ENCODE results near the gene F2RL3. TPM values are rescaled to one million over a fixed set of nuclear protein-coding genes. Genes with fewer than 3 reads are reported as not detected.

Gene F2RL3
- total RNA-seq, 2 donors from 2014 or later: 1.6 to 2.1 TPM

- 90 to 91% methylated on average over 12 of the region's 12 CpGs for WGBS, 2 donors
- ATAC-seq (no peak), DNase-seq (no peak)
- Histone ChIP-seq H3K27ac (no peak overlapping the region), H3K36me3 (replicated peaks in 1 of 2; ENCODE audit: insufficient read depth in 1 of 2, low read depth in 2 of 2) (no peaks in the 10 kb centered on the region), H3K9me3 (no peaks in the 10 kb centered on the region), H3K27me3 (no peaks in the 10 kb centered on the region), H3K4me1 (peaks cover 11% of the 10 kb centered on the region), H3K4me3 (no peak overlapping the region)
- TF ChIP-seq CTCF (IDR thresholded peaks at IDR 0.05) (no peak), POLR2A (IDR thresholded peaks at IDR 0.05) (no peak)
- intact Hi-C loops (cut with DNase I): no loop called here
Observed at GRCh38 chr19:16898361-16899015, 9.7 kb downstream of the F2RL3 start.

GRCh38 chr19:16899566-16900075, 10.8 kb downstream of the F2RL3 start:
- Histone ChIP-seq H3K4me1 (peaks cover 11% of the 10 kb centered on the region), H3K27me3 (no peaks in the 10 kb centered on the region), H3K36me3 (replicated peaks in 1 of 2; ENCODE audit: insufficient read depth in 1 of 2, low read depth in 2 of 2) (no peaks in the 10 kb centered on the region), H3K4me3 (no peak overlapping the region), H3K9me3 (no peaks in the 10 kb centered on the region), H3K27ac (no peak overlapping the region)
- intact Hi-C loops (cut with DNase I): no loop called here
- ATAC-seq (no peak), DNase-seq (peak in 3 of 4 donors; percentile 26 to 40 (median 29))
- WGBS, 2 donors: 15 to 32% methylated on average over 7 of the region's 7 CpGs
- TF ChIP-seq CTCF (IDR thresholded peaks at IDR 0.05): peak in 5 of 7 experiments; percentile 9 to 41 (median 29)
- TF ChIP-seq POLR2A (IDR thresholded peaks at IDR 0.05): no peak

GRCh38 chr19:16901491-16902175, 12.8 kb downstream of the F2RL3 start:
- no peak for ATAC-seq
- TF ChIP-seq POLR2A (IDR thresholded peaks at IDR 0.05) (no peak), CTCF (IDR thresholded peaks at IDR 0.05) (no peak)
- no peaks in the 10 kb centered on the region for H3K9me3 ChIP-seq
- no peak overlapping the region for H3K27ac ChIP-seq
- WGBS, 2 donors: 76 to 78% methylated on average over 15 to 18 of the region's 19 CpGs
- H3K4me1 ChIP-seq: peaks cover under 1% of the 10 kb centered on the region
- no peak for DNase-seq
- H3K36me3 ChIP-seq (replicated peaks in 1 of 2; ENCODE audit: insufficient read depth in 1 of 2, low read depth in 2 of 2): no peaks in the 10 kb centered on the region
- H3K27me3 ChIP-seq: no peaks in the 10 kb centered on the region
- no peak overlapping the region for H3K4me3 ChIP-seq
- intact Hi-C loops (cut with DNase I): no loop called here

- no peak overlapping the region for H3K27ac ChIP-seq
- 70 to 80% methylated on average over 2 to 12 of the region's 12 CpGs for WGBS, 2 donors
- H3K4me1 ChIP-seq: no peaks in the 10 kb centered on the region
- intact Hi-C loops (cut with DNase I): no loop called here
- TF ChIP-seq CTCF (IDR thresholded peaks at IDR 0.05) (no peak), POLR2A (IDR thresholded peaks at IDR 0.05) (no peak)
- no peaks in the 10 kb centered on the region for H3K9me3 ChIP-seq
- no peak for DNase-seq
- ATAC-seq: no peak
- no peaks in the 10 kb centered on the region for H3K36me3 ChIP-seq (replicated peaks in 1 of 2; ENCODE audit: insufficient read depth in 1 of 2, low read depth in 2 of 2)
- no peaks in the 10 kb centered on the region for H3K27me3 ChIP-seq
- no peak overlapping the region for H3K4me3 ChIP-seq
Observed at GRCh38 chr19:16902545-16902944, 13.7 kb downstream of the F2RL3 start.
